Mesothelial cell of epicardium (in vitro differentiated cells): ENCODE measurements around the gene ACSS1. TPM values are rescaled to one million over a fixed set of nuclear protein-coding genes. Genes with fewer than 3 reads are reported as not detected.

ENCODE experiments used
- DNase-seq, 2 experiments: peaks; one replicate each; pipeline ENCODE4 v3.0.0; 2021; ENCODE audit warnings: low spot score in 2 of 2; ENCODE audit not compliant: unreplicated experiment in 2 of 2
- H3K27ac Mint-ChIP-seq: 2 replicates; pipeline ENCODE4 v1.8.0; 2021; ENCODE audit warnings: mixed read lengths
- H3K27me3 Mint-ChIP-seq: 2 replicates; pipeline ENCODE4 v1.8.0; 2021; ENCODE audit warnings: low read depth, mixed read lengths
- H3K36me3 Mint-ChIP-seq: 2 replicates; pipeline ENCODE4 v1.8.0; 2021; ENCODE audit warnings: mixed read lengths
- H3K4me1 Mint-ChIP-seq: 2 replicates; pipeline ENCODE4 v1.8.0; 2021; ENCODE audit warnings: mixed read lengths
- H3K4me3 Mint-ChIP-seq: 2 replicates; pipeline ENCODE4 v1.8.0; 2021; ENCODE audit warnings: mild to moderate bottlenecking, moderate library complexity, mixed read lengths
- H3K9me3 Mint-ChIP-seq: 2 replicates; pipeline ENCODE4 v1.8.0; 2021; ENCODE audit warnings: mixed read lengths
- CTCF ChIP-seq: fragments of 200-600 bp; sonication (generic); IDR thresholded peaks from one replicate; pipeline ENCODE4 v1.5.0; 2021; ENCODE audit warnings: antibody characterized with exemption; ENCODE audit not compliant: unreplicated experiment
- total RNA-seq: library from RNA; stranded (reverse); gene quantifications from 3 replicates; pipeline ENCODE4 v1.2.1, GENCODE V29; 2021

The ACSS1 gene
- total RNA-seq, 1 donor from 2014 or later = 4.8 TPM

GRCh38 chr20:25044261-25044560 lies 13.7 kb downstream of the ACSS1 start:
- H3K27ac Mint-ChIP-seq = no peak overlapping the region
- TF ChIP-seq CTCF = no peak
- peaks cover 10% of the 10 kb centered on the region for H3K4me1 Mint-ChIP-seq
- no peaks in the 10 kb centered on the region for H3K9me3 Mint-ChIP-seq
- peak in 1 of 2 experiments; percentile 5 for DNase-seq
- no peak overlapping the region for H3K4me3 Mint-ChIP-seq
- no peaks in the 10 kb centered on the region for H3K36me3 Mint-ChIP-seq
- H3K27me3 Mint-ChIP-seq = peaks cover 28% of the 10 kb centered on the region

GRCh38 chr20:25043499-25044260 lies 14.3 kb downstream of the ACSS1 start:
- no peak for DNase-seq
- TF ChIP-seq CTCF = no peak
- Mint-ChIP-seq H3K4me3 (no peak overlapping the region), H3K27me3 (peaks cover 23% of the 10 kb centered on the region), H3K27ac (no peak overlapping the region), H3K4me1 (peaks cover 10% of the 10 kb centered on the region), H3K36me3 (no peaks in the 10 kb centered on the region), H3K9me3 (no peaks in the 10 kb centered on the region)

- Mint-ChIP-seq H3K4me1 (peaks cover 10% of the 10 kb centered on the region), H3K27me3 (peaks cover 16% of the 10 kb centered on the region), H3K9me3 (no peaks in the 10 kb centered on the region), H3K36me3 (no peaks in the 10 kb centered on the region), H3K27ac (no peak overlapping the region), H3K4me3 (no peak overlapping the region)
- no peak for TF ChIP-seq CTCF
- DNase-seq = no peak
Observed at GRCh38 chr20:25042531-25043498, 15.1 kb downstream of the ACSS1 start.

GRCh38 chr20:25041813-25042530 lies 16.0 kb downstream of the ACSS1 start:
- H3K27ac Mint-ChIP-seq = no peak overlapping the region
- DNase-seq = no peak
- H3K4me1 Mint-ChIP-seq = peaks cover 10% of the 10 kb centered on the region

More at GRCh38 chr20:25041813-25042530, 16.0 kb downstream of the ACSS1 start:
- Mint-ChIP-seq H3K4me3 (no peak overlapping the region), H3K9me3 (no peaks in the 10 kb centered on the region), H3K27me3 (peaks cover 9% of the 10 kb centered on the region), H3K36me3 (no peaks in the 10 kb centered on the region)
- no peak for TF ChIP-seq CTCF
